Stimulated activated CD8-positive, alpha-beta memory T cell treated with anti-CD3 and anti-CD28 coated beads, Interleukin-2, amount 100 ng/mL, for 48 hours (primary cell): Measurements from ENCODE around the gene NET1.

Source experiments
- DNase-seq, 2 donors: peaks; one replicate each; pipeline ENCODE4 v3.0.0-alpha.2; 2020; ENCODE audit warnings: low read depth in 2 of 2

The NET1 gene

GRCh38 chr10:5442065-5442989 is 30.0 kb downstream of the NET1 start:
- no peak for DNase-seq

- DNase-seq, result no peak
Measured at GRCh38 chr10:5442990-5443370, 30.6 kb downstream of the NET1 start.

- DNase-seq, result no peak
Measured at GRCh38 chr10:5443429-5443828, 31.1 kb downstream of the NET1 start.

- DNase-seq, result no peak
Measured at GRCh38 chr10:5445006-5445405, 32.6 kb downstream of the NET1 start.

GRCh38 chr10:5446390-5446926 is 34.1 kb downstream of the NET1 start:
- peak; percentile 66 to 71 for DNase-seq

- DNase-seq, result no peak
Measured at GRCh38 chr10:5447056-5447455, 34.7 kb downstream of the NET1 start.

GRCh38 chr10:5447611-5448071 is 35.3 kb downstream of the NET1 start:
- DNase-seq, result no peak

- DNase-seq, result no peak
Measured at GRCh38 chr10:5448333-5449001, 36.1 kb downstream of the NET1 start.

- DNase-seq, result no peak
Measured at GRCh38 chr10:5449227-5449626, 36.9 kb downstream of the NET1 start.

- no peak for DNase-seq
Measured at GRCh38 chr10:5449823-5450222, 37.5 kb downstream of the NET1 start.

- DNase-seq, result no peak
Measured at GRCh38 chr10:5450605-5451384, 38.4 kb downstream of the NET1 start.

- DNase-seq, result no peak
Measured at GRCh38 chr10:5453749-5454489, 41.6 kb downstream of the NET1 start.

GRCh38 chr10:5456563-5456962 is 44.2 kb downstream of the NET1 start:
- DNase-seq, result no peak

GRCh38 chr10:5457741-5458140 is 45.4 kb downstream of the NET1 start:
- no peak for DNase-seq

- DNase-seq, result no peak
Measured at GRCh38 chr10:5458425-5458824, 46.1 kb downstream of the NET1 start.

- no peak for DNase-seq
Measured at GRCh38 chr10:5458949-5459747, 46.8 kb downstream of the NET1 start.

GRCh38 chr10:5460468-5461202 is 48.3 kb downstream of the NET1 start:
- DNase-seq, result no peak

- no peak for DNase-seq
Measured at GRCh38 chr10:5461203-5461588, 48.8 kb downstream of the NET1 start.

GRCh38 chr10:5461914-5462840 is 49.8 kb downstream of the NET1 start:
- DNase-seq, result no peak
